ENCODE data around the gene LRRC3.
A peak's percentile ranks its signal among the peaks of the same experiment; 100 is the strongest.
"Not testable (repeated sequence)": the region's sequence is repeated elsewhere in the genome, so short reads cannot be mapped to it uniquely, and the experiment has no call there.

The LRRC3 gene, protein sequence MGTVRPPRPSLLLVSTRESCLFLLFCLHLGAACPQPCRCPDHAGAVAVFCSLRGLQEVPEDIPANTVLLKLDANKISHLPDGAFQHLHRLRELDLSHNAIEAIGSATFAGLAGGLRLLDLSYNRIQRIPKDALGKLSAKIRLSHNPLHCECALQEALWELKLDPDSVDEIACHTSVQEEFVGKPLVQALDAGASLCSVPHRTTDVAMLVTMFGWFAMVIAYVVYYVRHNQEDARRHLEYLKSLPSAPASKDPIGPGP

DNA sequence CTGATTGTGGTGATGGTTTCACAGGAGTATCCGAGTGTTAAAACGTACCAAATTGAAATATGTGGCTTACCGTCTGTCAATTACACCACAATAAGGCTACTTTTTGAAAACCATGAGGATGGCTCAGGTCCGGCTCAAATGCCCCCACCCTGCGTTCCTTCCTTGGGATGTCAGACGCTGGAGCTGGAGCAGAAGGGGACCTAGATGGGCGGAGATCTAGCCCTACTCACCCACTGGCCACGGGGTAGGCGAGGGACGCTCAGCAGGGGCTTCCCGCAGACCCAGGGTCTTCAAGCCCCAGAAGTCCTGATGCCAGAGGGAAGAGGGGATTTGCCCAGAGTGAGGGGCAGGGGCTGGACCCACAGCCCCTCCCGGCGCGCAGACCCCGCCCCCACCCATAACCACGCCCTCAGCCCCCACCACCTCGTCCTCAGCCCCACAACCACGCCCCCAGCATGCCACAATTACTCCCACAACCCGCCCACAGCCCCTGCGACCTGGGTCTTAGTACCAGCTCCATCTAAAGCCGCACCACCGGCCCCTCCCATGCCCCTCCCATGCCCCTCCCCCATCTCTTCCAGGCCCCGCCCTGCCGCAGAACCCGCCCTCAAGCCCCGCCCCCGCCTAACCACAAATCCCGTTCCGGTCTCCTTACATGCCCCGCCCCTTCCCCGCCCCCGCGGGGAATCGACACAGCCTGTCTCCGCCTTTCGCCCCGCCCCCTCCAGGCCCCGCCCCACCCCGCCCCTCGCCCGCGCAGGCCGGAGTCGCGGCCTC lies at the start of gene LRRC3:
TSS of gene LRRC3 (plus strand) at position 764 of the 777 bp plus-strand sequence. CDS start 1,135 bp downstream, outside the sequence.
- Mint-ChIP-seq H3K27me3 (peaks cover 13% of the 10 kb centered on the region), H3K4me1 (ENCODE audit: low read depth) (peaks cover 4% of the 10 kb centered on the region), H3K4me3 (peak within 1 kb of the TSS; percentile 78), H3K9me3 (peaks cover 3% of the 10 kb centered on the region), H3K27ac (no peak within 1 kb of the TSS), H3K36me3 (ENCODE audit: low read depth) (no peaks in the 10 kb centered on the region)
- DNase-seq = peak; percentile 82

DNA sequence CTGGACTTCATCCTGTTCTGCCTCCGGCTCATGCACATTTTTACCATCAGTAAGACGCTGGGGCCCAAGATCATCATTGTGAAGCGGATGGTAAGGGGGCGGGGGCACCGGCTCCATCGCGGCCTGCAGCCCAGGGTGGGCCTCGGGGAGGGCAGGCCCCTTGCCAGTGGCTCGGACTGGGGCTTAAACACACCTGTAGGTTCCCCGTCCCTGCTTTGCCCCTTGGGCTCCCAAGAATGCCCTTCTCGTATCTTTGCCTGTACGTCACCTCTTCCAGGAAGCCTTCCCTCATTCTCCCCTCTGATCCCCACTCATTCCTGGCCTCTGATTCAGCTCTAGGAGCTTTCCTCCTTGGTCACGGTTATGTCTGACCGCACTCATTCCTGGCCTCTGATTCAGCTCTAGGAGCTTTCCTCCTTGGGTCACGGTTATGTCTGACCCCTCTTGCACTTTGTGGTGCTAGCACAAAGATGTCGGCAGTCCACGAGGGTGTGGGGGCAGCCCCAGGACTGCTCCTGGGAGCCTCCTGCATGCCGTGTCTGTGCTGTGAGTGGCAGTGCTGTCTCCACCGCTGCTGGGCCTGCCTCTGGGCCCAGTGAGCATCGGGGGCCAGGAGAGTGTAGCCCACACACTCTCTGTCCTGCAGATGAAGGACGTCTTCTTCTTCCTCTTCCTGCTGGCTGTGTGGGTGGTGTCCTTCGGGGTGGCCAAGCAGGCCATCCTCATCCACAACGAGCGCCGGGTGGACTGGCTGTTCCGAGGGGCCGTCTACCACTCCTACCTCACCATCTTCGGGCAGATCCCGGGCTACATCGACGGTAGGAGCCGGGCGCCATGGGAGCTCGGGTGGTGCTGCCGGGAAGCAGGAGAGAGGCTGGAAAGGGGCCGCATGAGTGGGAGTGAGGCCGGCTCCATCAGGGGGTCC lies 49.1 kb upstream of the LRRC3 start:
- H3K27ac Mint-ChIP-seq = peak overlapping the region; percentile 32
- no peak overlapping the region for H3K4me3 Mint-ChIP-seq
- H3K9me3 Mint-ChIP-seq = peaks cover 13% of the 10 kb centered on the region
- H3K27me3 Mint-ChIP-seq = no peaks in the 10 kb centered on the region
- H3K36me3 Mint-ChIP-seq (ENCODE audit: low read depth) = peaks cover 38% of the 10 kb centered on the region
- DNase-seq = no peak
- H3K4me1 Mint-ChIP-seq (ENCODE audit: low read depth) = peaks cover 6% of the 10 kb centered on the region

DNA sequence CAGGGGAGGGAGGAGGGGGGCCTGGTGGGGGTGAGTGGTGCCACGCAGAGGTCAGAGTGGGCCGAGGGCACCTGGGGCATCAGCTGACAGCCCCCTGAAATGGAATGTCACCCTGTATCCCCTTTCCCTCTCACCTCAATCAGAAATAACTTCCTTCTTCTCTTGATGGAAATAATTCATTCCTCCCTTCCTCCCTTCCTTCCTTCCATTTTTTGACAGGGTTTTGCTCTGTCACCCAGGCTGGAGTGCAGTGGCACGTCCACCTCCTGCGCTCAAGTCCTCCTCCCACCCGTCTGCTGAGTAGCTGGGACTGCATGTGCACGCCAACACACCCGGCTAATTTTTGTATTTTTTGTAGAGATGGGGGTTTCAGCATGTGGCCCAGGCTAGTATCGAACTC lies 48.4 kb upstream of the LRRC3 start:
- Mint-ChIP-seq H3K27ac (peak overlapping the region; percentile 81), H3K9me3 (peaks cover 13% of the 10 kb centered on the region), H3K4me3 (no peak overlapping the region), H3K27me3 (no peaks in the 10 kb centered on the region), H3K36me3 (ENCODE audit: low read depth) (peaks cover 39% of the 10 kb centered on the region), H3K4me1 (ENCODE audit: low read depth) (peaks cover 6% of the 10 kb centered on the region)
- no peak for DNase-seq

DNA sequence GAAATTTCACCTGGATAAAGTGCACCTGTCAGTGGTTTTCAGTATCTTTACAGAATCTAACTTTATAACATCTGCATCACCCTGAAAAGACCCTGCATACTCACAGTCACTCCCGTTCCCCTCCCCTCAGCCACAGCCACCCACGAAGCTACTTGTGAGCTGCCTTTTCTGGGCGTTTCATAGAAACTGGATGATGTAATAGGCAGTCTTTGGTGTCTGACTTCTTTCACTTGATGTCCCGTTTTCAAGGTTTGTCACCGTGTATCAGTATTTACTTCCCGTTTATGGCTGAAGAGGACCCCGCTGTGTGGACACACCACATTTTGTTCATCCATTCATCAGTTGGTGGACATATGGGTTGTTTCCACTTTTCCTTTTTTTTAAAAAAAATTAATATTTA lies 47.8 kb upstream of the LRRC3 start:
- no peak overlapping the region for H3K4me3 Mint-ChIP-seq
- H3K27ac Mint-ChIP-seq = peak overlapping the region; percentile 81
- DNase-seq = peak; percentile 46
- H3K4me1 Mint-ChIP-seq (ENCODE audit: low read depth) = peaks cover 6% of the 10 kb centered on the region
- peaks cover 44% of the 10 kb centered on the region for H3K36me3 Mint-ChIP-seq (ENCODE audit: low read depth)
- H3K27me3 Mint-ChIP-seq = no peaks in the 10 kb centered on the region
- H3K9me3 Mint-ChIP-seq = peaks cover 13% of the 10 kb centered on the region

DNA sequence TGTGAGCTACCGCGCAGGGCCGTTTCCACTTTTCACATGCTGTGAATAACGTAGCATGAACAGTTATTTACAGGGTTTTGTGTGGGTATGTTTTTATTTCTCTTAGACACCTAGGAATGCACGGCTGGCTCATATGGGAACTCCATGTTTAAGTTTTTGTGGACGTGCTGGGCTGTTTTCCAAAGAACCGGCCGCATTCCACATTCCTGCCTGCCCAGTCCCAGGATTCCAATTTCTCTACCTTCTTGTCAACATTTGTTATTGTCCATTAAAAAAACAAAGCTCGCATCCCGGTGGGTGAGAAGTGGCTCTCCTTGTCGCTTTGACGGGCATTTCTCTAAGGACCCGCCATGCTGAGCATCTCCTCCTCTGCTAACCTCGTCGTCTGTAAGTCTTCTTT lies 47.1 kb upstream of the LRRC3 start:
- no peak for DNase-seq
- Mint-ChIP-seq H3K36me3 (ENCODE audit: low read depth) (peaks cover 48% of the 10 kb centered on the region), H3K27ac (peak overlapping the region; percentile 48), H3K4me3 (no peak overlapping the region), H3K9me3 (peaks cover 12% of the 10 kb centered on the region), H3K27me3 (no peaks in the 10 kb centered on the region), H3K4me1 (ENCODE audit: low read depth) (peaks cover 6% of the 10 kb centered on the region)

DNA sequence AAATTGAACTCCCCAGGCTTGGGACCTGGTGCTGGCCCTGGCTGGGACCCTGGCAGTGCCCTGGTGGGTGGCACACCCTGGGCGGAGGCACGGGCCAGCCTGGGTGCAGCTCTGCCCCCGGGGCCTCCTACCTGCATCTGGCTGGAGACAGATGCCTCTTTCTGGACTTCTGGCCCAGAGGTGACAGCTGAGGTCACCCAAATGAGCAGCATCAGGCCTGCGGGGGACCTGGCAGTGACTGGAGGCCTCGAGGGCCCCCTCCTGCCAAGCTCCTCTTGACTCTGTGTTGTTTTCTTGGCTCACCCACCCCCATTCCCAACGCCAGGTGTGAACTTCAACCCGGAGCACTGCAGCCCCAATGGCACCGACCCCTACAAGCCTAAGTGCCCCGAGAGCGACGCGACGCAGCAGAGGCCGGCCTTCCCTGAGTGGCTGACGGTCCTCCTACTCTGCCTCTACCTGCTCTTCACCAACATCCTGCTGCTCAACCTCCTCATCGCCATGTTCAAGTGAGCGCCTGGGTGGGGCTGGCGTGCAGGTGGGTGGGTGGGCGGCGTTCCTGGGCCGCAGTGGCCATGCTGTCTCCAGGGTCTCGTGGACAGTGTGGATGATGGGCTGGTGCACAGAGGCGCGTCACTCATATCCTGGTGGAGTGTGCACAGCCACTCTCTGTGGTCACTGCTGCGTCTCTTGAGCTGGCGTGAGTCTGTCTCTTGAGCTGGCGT lies 41.6 kb upstream of the LRRC3 start:
- no peaks in the 10 kb centered on the region for H3K4me1 Mint-ChIP-seq (ENCODE audit: low read depth)
- no peaks in the 10 kb centered on the region for H3K27me3 Mint-ChIP-seq
- no peaks in the 10 kb centered on the region for H3K9me3 Mint-ChIP-seq
- no peak overlapping the region for H3K4me3 Mint-ChIP-seq
- H3K27ac Mint-ChIP-seq = no peak overlapping the region
- DNase-seq = peak; percentile 13
- H3K36me3 Mint-ChIP-seq (ENCODE audit: low read depth) = peaks cover 51% of the 10 kb centered on the region

DNA sequence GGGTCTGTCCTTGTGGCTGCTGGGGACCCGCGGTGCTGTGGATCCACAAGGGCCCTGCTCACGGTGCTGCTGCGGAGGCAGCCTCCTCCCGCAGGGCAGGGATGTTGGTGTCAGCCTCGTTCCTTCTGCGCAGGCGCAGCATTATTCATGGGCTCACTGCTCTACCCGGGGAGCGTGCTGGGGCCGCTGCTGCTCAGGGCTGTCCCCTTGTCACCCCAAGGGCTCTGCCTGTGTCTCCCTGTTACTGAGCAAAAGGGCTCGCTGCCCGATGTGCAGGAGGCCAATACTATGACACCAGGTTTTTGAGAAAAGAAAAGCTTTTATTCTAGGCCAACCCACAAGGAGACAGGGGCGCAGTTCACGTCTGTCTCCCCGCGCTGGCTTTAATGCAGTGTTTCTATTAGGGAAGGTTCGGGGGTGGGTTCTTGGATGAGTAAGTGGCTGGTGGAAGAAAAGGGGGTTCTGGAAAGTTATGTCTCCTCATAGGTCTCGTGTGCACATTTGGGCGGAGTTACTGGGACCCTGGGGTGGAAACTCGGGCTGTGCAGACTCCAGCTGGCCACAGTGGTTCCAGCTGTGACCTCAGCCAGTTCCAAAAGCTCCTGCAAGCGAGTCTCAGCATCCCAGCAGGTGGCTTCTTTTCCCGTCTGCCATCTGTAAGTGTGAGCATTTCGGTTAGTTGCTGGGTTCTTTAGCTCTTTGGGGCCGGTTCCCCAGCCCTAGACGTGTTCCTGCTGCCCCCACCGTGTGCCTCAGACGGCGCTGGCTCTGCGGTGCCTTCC lies 40.8 kb upstream of the LRRC3 start:
- H3K9me3 Mint-ChIP-seq = peaks cover 3% of the 10 kb centered on the region
- no peaks in the 10 kb centered on the region for H3K4me1 Mint-ChIP-seq (ENCODE audit: low read depth)
- peak; percentile 7 for DNase-seq
- peaks cover 49% of the 10 kb centered on the region for H3K36me3 Mint-ChIP-seq (ENCODE audit: low read depth)
- no peak overlapping the region for H3K27ac Mint-ChIP-seq
- no peak overlapping the region for H3K4me3 Mint-ChIP-seq
- H3K27me3 Mint-ChIP-seq = no peaks in the 10 kb centered on the region

DNA sequence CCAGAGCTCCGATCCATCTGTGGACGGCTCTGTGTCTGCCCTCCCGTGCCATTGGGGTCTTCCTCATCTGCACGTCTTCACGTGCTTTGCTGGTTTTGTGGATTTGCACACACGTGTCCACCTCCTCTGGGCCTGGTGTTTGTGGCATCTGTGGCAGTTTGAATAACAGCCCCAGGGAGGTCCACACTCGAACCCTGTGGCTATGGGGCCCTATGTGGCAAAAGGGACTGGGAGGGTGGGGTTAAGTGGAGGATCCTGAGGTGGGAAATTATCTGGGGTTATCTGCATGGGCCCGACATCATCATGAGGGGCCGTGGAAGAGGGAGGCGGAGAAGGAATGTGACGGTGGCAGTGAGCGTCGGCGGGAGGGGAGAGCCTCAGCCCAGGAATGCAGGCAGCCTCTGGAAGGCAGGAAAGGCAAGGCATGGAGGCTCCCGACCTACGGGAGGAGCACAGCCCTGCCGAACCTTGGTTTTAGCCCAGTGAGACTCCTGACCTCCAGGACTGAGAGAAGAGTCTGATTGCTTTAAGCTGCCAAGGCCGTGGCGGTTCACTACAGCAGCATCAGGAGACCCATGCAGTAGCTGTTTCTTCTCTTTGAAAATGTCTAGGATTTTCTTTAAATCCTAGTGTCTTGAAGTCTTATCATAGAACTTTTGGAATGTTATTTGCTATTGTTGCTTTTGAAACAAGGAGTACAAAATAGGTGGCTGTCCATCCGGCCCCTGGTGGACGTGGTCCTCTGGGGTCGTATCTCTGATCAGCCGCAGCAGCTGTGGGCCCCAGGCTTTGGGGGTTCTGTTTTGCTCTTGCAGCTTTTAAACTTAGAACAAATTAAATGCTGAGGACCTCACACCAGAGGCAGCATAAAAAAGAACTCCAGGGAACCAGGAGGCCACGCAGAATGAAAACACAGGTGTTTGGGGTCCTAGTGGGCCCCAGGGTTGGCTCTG lies 40.0 kb upstream of the LRRC3 start:
- peak; percentile 15 for DNase-seq
- Mint-ChIP-seq H3K4me1 (ENCODE audit: low read depth) (no peaks in the 10 kb centered on the region), H3K27me3 (no peaks in the 10 kb centered on the region), H3K36me3 (ENCODE audit: low read depth) (peaks cover 51% of the 10 kb centered on the region), H3K9me3 (peaks cover 5% of the 10 kb centered on the region), H3K4me3 (no peak overlapping the region), H3K27ac (no peak overlapping the region)

DNA sequence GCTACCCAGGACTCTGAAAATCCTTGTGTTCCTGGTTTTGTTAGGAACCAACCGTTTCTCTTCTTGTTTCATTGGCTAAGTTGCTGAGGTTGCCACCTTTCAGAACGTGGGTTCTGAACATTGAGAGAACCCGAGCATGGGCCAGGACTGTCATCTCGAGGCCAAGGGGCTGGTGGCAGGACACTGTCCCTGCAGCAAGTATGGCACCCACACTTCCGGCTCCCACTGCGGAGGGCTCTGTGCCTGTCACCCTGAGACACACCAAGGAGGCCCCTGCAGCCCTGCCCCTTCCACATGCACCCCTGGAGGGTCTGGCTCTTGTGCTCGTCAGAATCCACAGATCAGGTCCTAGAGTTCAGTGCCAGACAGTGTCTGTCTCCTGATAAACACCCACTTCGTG lies 39.1 kb upstream of the LRRC3 start:
- H3K4me3 Mint-ChIP-seq = no peak overlapping the region
- no peak overlapping the region for H3K27ac Mint-ChIP-seq
- no peaks in the 10 kb centered on the region for H3K4me1 Mint-ChIP-seq (ENCODE audit: low read depth)
- peak; percentile 2 for DNase-seq
- peaks cover 5% of the 10 kb centered on the region for H3K9me3 Mint-ChIP-seq
- peaks cover 54% of the 10 kb centered on the region for H3K36me3 Mint-ChIP-seq (ENCODE audit: low read depth)
- no peaks in the 10 kb centered on the region for H3K27me3 Mint-ChIP-seq

DNA sequence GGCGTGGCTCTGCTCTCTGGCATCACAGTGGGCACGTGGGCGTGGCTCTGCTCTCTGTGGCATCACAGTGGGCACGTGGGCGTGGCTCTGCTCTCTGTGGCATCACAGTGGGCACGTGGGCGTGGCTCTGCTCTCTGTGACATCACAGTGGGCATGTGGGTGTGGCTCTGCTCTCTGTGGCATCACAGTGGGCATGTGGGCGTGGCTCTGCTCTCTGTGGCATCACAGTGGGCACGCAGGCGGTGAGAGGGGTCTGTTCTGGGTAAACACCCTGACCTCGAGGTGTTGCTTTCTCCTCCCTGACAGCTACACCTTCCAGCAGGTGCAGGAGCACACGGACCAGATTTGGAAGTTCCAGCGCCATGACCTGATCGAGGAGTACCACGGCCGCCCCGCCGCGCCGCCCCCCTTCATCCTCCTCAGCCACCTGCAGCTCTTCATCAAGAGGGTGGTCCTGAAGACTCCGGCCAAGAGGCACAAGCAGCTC lies 37.6 kb upstream of the LRRC3 start:
- not testable (repeated sequence) for H3K27me3 Mint-ChIP-seq, H3K27ac Mint-ChIP-seq
- H3K36me3 Mint-ChIP-seq (ENCODE audit: low read depth) = peaks cover 49% of the 10 kb centered on the region

DNA sequence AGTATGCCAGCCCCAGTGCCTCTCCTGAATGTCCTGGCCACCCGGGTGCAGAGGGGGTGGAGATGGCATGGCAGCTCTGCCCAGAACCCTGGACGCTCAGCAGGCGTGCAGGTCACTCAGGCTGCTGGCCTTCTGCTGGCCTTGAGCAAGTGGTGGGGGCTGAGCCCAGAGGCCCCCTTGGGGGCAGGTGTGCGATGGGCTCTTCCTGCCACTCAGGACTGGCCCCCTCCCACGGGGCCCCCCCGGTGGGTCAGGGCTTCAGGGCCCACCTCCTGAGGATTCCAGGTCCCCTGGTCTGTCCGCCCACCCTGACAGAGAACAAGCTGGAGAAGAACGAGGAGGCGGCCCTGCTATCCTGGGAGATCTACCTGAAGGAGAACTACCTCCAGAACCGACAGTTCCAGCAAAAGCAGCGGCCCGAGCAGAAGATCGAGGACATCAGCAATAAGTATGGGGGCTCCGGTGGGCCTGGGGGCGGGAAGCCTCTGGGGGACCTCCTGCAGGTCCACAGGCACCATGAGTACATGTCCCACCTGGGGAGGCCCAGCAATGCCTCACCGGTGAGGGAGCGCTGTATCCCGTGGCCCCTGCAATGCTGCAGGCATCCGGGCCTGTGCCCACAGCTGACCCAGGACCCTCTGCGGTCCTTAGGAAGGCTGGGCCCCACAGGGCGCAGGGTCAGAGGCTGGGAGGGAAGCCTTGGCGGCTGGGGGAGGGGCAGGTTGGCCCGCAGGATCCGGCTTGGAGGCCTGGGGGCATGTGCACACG lies 37.0 kb upstream of the LRRC3 start:
- Mint-ChIP-seq H3K36me3 (ENCODE audit: low read depth) (peaks cover 49% of the 10 kb centered on the region), H3K27ac (no peak overlapping the region), H3K4me1 (ENCODE audit: low read depth) (no peaks in the 10 kb centered on the region), H3K4me3 (no peak overlapping the region), H3K27me3 (no peaks in the 10 kb centered on the region), H3K9me3 (peaks cover 5% of the 10 kb centered on the region)
- no peak for DNase-seq

More for the DNA sequence above, 37.6 kb upstream of the LRRC3 start:
- not testable (repeated sequence) for H3K4me1 Mint-ChIP-seq (ENCODE audit: low read depth); H3K9me3 Mint-ChIP-seq; H3K4me3 Mint-ChIP-seq
- DNase-seq = peak; percentile 8

DNA sequence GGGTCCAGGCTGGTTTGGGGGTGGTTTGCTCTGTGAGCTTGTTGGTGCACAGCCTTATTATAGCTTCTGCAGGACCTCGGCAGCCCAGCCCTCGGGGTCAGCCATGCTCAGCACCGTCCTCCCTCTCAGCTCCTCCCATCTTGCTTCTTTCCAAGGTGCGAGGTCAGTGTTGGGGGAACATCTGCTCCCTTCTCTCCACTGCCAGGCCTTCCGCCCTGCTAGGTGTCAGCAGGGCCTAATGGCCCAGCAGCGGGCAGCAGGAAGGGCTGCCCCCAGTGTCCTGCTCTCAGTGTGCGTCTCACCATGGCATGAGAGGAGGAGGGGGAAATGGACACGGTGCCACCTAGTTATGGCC lies 36.5 kb upstream of the LRRC3 start:
- H3K36me3 Mint-ChIP-seq (ENCODE audit: low read depth) = peaks cover 48% of the 10 kb centered on the region
- H3K4me1 Mint-ChIP-seq (ENCODE audit: low read depth) = no peaks in the 10 kb centered on the region
- no peak overlapping the region for H3K4me3 Mint-ChIP-seq
- H3K27me3 Mint-ChIP-seq = no peaks in the 10 kb centered on the region
- no peak for DNase-seq
- no peak overlapping the region for H3K27ac Mint-ChIP-seq
- peaks cover 5% of the 10 kb centered on the region for H3K9me3 Mint-ChIP-seq

Data from activated T-cell treated with anti-CD3 and anti-CD28 coated beads, Interleukin-2, amount 50 U/mL, for 24 hours (primary cell).